ENCODE measurements around the gene PIGV. TPM values are rescaled to one million over a fixed set of nuclear protein-coding genes. Genes with fewer than 3 reads are reported as not detected.

PIGV gene
- total RNA-seq, 3 donors from 2014 or later = 8.4 to 11.2 (median 10.4) TPM

DNA sequence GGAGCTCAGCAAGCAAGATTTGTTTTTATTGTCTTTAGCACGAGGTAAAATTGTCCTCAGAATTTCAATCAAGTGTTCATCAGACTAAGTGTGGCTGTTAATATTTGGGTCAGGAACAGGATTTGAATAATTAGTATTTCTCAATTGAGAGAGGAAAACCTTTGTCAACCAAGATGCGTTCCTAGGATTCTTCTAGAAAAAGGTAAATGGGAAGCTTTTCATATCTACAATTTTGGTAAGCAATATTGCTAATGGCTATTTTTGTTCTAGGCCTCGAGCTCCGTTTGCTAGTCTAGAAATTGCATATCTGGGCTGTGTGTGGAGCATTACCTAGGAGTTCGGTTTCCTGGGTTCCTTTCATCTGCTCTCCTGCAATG is 4.1 kb upstream of the PIGV start:
- Mint-ChIP-seq H3K9me3 (no peaks in the 10 kb centered on the region), H3K36me3 (ENCODE audit: insufficient read depth) (peaks cover 26% of the 10 kb centered on the region), H3K27me3 (ENCODE audit: low read depth) (no peaks in the 10 kb centered on the region), H3K4me3 (no peak overlapping the region), H3K4me1 (ENCODE audit: low read depth) (peaks cover 65% of the 10 kb centered on the region)
- DNase-seq (no peak), ATAC-seq (no peak)

- peaks cover 21% of the 10 kb centered on the region for H3K36me3 Mint-ChIP-seq (ENCODE audit: insufficient read depth)
- peaks cover 68% of the 10 kb centered on the region for H3K4me1 Mint-ChIP-seq (ENCODE audit: low read depth)
- no peak overlapping the region for H3K4me3 Mint-ChIP-seq
- no peaks in the 10 kb centered on the region for H3K27me3 Mint-ChIP-seq (ENCODE audit: low read depth)
- no peaks in the 10 kb centered on the region for H3K9me3 Mint-ChIP-seq
- no peak for ATAC-seq
- no peak for DNase-seq
Measured at GRCh38 chr1:26784023-26784871, 3.5 kb upstream of the PIGV start.

- Mint-ChIP-seq H3K36me3 (ENCODE audit: insufficient read depth) (peaks cover 17% of the 10 kb centered on the region), H3K9me3 (no peaks in the 10 kb centered on the region), H3K4me3 (no peak overlapping the region), H3K4me1 (ENCODE audit: low read depth) (peaks cover 75% of the 10 kb centered on the region), H3K27me3 (ENCODE audit: low read depth) (no peaks in the 10 kb centered on the region)
- ATAC-seq (no peak), DNase-seq (no peak)
Measured at GRCh38 chr1:26784886-26785285, 2.9 kb upstream of the PIGV start.

DNA sequence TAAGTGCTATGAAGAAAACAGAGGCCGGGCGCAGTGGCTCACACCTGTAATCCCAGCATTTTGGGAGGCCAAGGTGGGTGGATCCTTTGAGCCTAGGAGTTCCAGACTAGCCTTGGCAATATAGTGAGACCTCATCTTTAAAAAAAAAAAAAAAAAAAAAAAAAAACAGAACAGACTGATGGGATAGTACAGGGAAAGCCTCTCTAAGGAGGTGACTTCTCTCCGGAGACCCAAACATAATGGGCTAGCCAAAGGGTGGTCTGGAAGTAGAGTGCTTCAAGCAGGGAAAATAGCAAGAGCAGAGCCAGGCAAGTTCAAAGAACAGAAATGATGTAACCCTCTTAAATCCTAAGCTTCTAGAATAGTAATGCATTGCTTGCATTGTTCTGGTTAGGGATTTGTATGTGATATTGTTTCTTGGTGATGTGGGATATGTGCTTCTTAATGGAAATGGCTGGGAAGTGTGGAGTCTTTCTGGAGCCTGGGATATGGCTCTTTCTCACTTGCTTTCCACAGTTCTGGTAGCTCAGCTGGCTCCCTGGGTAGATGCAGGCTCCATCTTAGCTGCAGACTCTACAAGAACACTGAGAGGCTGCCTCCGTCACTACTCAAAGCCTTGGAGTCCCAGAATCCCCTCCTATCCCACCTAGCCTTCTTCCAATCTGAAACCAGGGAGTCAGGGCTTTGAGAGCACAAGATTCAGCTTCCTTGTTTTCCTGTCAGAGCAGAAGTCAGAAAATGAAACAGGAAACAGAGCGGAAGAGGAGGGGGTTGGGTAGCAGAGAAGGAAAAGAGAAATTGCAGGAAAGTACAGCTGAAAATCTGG is 1.9 kb upstream of the PIGV start:
- Mint-ChIP-seq H3K4me1 (ENCODE audit: low read depth) (peaks cover 82% of the 10 kb centered on the region), H3K27me3 (ENCODE audit: low read depth) (no peaks in the 10 kb centered on the region), H3K36me3 (ENCODE audit: insufficient read depth) (peaks cover 17% of the 10 kb centered on the region), H3K4me3 (peak overlapping the region; percentile 99), H3K9me3 (no peaks in the 10 kb centered on the region)
- DNase-seq (no peak), ATAC-seq (no peak)

DNA sequence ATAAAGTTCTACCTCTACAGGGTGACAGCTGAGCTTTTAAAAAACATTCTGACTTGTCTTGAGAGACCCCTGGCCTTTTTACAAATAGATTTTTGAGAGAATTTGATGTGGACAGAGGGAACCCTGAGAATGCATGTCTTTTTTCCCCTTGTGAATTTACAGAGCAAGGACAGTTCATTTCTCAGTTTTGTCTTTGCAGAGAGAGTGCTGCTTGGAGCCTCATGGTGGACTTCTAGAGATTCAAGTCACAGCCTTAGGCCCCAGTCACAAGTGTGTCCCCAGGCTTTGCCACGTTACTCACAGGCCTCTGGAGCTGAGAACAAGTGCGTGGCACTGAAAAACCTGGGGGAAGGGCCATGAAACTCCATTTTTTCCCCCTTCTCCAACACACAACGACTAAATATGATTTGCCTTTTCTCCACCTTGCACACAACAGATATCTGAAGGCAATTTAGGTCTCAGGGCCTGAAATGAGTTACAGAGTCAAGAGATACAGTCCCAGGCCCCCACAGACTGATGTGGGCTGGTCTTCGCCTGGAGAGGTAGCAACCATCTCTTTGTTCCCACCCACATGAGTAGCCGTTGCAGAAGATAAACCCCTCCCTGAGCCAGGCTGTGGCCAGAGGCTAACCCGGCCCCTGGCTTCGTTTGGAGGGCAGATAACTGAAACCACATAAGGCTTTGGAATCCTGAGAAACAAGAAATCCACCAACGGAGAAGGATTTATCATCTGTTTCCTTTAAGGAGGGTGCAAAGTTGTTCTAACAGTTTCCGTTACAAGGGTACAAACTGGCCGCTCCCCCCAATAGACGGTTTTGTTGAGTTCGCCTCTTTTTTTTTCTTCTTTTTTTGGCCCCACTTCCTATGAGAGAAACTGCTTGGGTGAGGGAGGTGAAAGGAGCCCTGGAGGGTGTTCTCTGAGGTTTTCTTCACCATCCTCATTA is 1.0 kb upstream of the PIGV start:
- H3K9me3 Mint-ChIP-seq = no peaks in the 10 kb centered on the region
- peaks cover 15% of the 10 kb centered on the region for H3K36me3 Mint-ChIP-seq (ENCODE audit: insufficient read depth)
- DNase-seq = no peak
- no peak for ATAC-seq
- H3K4me3 Mint-ChIP-seq = peak overlapping the region; percentile 99
- no peaks in the 10 kb centered on the region for H3K27me3 Mint-ChIP-seq (ENCODE audit: low read depth)
- peaks cover 84% of the 10 kb centered on the region for H3K4me1 Mint-ChIP-seq (ENCODE audit: low read depth)

- Mint-ChIP-seq H3K36me3 (ENCODE audit: insufficient read depth) (peaks cover 11% of the 10 kb centered on the region), H3K4me3 (peak overlapping the region; percentile 99)
Measured at GRCh38 chr1:26787381-26787705, 407 bp upstream of the PIGV start.

DNA sequence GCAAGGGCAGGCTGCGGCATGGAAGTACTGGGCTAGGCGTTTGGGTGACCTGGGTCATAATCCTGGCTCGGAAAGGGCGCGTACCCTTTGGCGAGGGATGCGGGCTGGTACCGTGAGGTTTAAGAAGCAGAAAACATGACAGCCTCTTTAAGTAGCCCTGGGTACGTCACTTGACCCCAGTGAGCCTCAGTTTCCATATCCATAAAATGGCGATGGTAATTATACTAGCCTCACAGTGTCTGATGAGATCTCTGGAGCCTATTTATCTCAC is 700 bp downstream of the PIGV start:
- Mint-ChIP-seq H3K9me3 (no peaks in the 10 kb centered on the region), H3K27me3 (ENCODE audit: low read depth) (no peaks in the 10 kb centered on the region), H3K4me3 (peak overlapping the region; percentile 99), H3K36me3 (ENCODE audit: insufficient read depth) (peaks cover 11% of the 10 kb centered on the region), H3K4me1 (ENCODE audit: low read depth) (peaks cover 76% of the 10 kb centered on the region)
- DNase-seq = no peak
- no peak for ATAC-seq

More at GRCh38 chr1:26787381-26787705, 407 bp upstream of the PIGV start:
- ATAC-seq (peak; percentile 55 to 59), DNase-seq (peak; percentile 59)
- Mint-ChIP-seq H3K9me3 (no peaks in the 10 kb centered on the region), H3K4me1 (ENCODE audit: low read depth) (peaks cover 80% of the 10 kb centered on the region), H3K27me3 (ENCODE audit: low read depth) (no peaks in the 10 kb centered on the region)

DNA sequence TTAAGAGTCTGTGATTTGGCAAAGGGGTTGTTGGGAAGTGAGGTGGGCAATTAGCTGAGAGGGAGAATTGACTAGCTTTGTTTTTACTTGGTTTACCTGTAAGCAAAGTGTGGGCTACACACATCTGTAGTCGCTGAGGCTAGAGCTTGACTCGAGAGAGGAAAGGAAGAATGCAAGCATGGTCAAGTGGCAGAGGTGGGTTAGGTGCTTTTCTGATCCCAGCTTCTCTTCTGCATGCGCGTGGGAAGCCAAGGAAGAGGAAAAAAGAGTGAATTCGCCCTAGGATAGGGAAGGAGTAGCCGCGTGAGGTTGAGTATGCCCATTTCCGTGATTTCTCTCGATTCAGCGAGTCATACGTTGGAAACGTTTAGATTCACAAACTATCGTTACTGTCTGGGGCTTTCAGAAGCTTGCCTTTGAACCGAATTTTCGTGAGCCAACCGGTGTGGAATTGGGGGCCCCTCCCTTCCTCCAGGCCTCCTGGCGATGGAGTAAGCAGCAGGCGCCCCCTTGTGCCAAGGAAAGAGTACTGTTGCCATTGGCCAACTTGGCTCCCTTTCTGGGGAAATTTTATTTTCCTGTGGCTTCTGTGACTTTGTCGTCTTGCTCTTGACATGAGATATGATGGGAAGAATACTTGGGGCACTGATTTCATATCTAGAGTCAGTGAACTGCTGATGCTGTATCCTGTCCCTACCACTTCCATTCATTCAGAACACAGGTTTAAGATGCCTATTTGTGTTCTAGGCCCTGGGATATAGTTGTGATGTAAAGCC is 1.3 kb downstream of the PIGV start:
- Mint-ChIP-seq H3K27me3 (ENCODE audit: low read depth) (no peaks in the 10 kb centered on the region), H3K9me3 (no peaks in the 10 kb centered on the region), H3K4me3 (peak overlapping the region; percentile 99), H3K4me1 (ENCODE audit: low read depth) (peaks cover 72% of the 10 kb centered on the region), H3K36me3 (ENCODE audit: insufficient read depth) (peaks cover 13% of the 10 kb centered on the region)
- ATAC-seq (peak; percentile 30 to 37), DNase-seq (peak; percentile 86)

GRCh38 chr1:26789612-26789865 is 1.8 kb downstream of the PIGV start:
- Mint-ChIP-seq H3K27me3 (ENCODE audit: low read depth) (no peaks in the 10 kb centered on the region), H3K4me3 (peak overlapping the region; percentile 99), H3K9me3 (no peaks in the 10 kb centered on the region), H3K4me1 (ENCODE audit: low read depth) (peaks cover 68% of the 10 kb centered on the region), H3K36me3 (ENCODE audit: insufficient read depth) (peaks cover 19% of the 10 kb centered on the region)
- ATAC-seq (no peak), DNase-seq (no peak)

GRCh38 chr1:26789931-26790330 is 2.2 kb downstream of the PIGV start:
- H3K4me3 Mint-ChIP-seq = peak overlapping the region; percentile 99
- DNase-seq = no peak
- no peak for ATAC-seq
- H3K4me1 Mint-ChIP-seq (ENCODE audit: low read depth) = peaks cover 64% of the 10 kb centered on the region
- no peaks in the 10 kb centered on the region for H3K27me3 Mint-ChIP-seq (ENCODE audit: low read depth)
- peaks cover 22% of the 10 kb centered on the region for H3K36me3 Mint-ChIP-seq (ENCODE audit: insufficient read depth)
- H3K9me3 Mint-ChIP-seq = no peaks in the 10 kb centered on the region

GRCh38 chr1:26790551-26790953 is 2.8 kb downstream of the PIGV start:
- peaks cover 25% of the 10 kb centered on the region for H3K36me3 Mint-ChIP-seq (ENCODE audit: insufficient read depth)
- ATAC-seq (peak; percentile 24 to 30), DNase-seq (no peak)
- no peaks in the 10 kb centered on the region for H3K27me3 Mint-ChIP-seq (ENCODE audit: low read depth)
- H3K4me3 Mint-ChIP-seq = peak overlapping the region; percentile 99
- H3K4me1 Mint-ChIP-seq (ENCODE audit: low read depth) = peaks cover 58% of the 10 kb centered on the region
- H3K9me3 Mint-ChIP-seq = no peaks in the 10 kb centered on the region

DNA sequence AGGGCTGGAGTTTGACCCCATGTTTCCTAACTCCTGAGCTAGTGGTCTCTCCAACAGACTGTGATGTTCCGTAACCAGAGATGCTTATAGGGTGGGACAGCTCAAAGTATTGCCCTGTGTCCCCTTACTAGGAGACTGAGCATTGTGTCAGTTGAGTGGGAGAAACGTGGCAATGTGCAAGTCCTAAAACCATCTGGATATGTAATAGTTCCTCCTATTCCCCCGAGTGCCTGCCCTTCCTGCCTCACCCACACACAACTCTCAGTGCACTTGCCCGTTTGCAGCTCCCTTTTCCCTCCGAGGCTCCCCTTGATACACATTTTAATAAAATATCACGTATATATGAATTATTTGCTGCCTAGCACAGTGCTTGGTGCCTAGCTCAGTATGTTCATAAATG is 3.4 kb downstream of the PIGV start:
- H3K4me1 Mint-ChIP-seq (ENCODE audit: low read depth) = peaks cover 52% of the 10 kb centered on the region
- no peaks in the 10 kb centered on the region for H3K27me3 Mint-ChIP-seq (ENCODE audit: low read depth)
- H3K36me3 Mint-ChIP-seq (ENCODE audit: insufficient read depth) = peaks cover 25% of the 10 kb centered on the region
- DNase-seq = no peak
- peak overlapping the region; percentile 99 for H3K4me3 Mint-ChIP-seq
- no peak for ATAC-seq
- no peaks in the 10 kb centered on the region for H3K9me3 Mint-ChIP-seq

GRCh38 chr1:26791626-26792025 is 3.9 kb downstream of the PIGV start:
- H3K4me3 Mint-ChIP-seq = no peak overlapping the region
- peaks cover 25% of the 10 kb centered on the region for H3K36me3 Mint-ChIP-seq (ENCODE audit: insufficient read depth)
- no peaks in the 10 kb centered on the region for H3K9me3 Mint-ChIP-seq
- peaks cover 47% of the 10 kb centered on the region for H3K4me1 Mint-ChIP-seq (ENCODE audit: low read depth)
- no peaks in the 10 kb centered on the region for H3K27me3 Mint-ChIP-seq (ENCODE audit: low read depth)
- ATAC-seq = no peak
- no peak for DNase-seq

GRCh38 chr1:26792924-26793323 is 5.2 kb downstream of the PIGV start:
- H3K4me1 Mint-ChIP-seq (ENCODE audit: low read depth) = peaks cover 38% of the 10 kb centered on the region
- no peaks in the 10 kb centered on the region for H3K9me3 Mint-ChIP-seq
- H3K36me3 Mint-ChIP-seq (ENCODE audit: insufficient read depth) = peaks cover 25% of the 10 kb centered on the region
- no peak overlapping the region for H3K4me3 Mint-ChIP-seq
- DNase-seq (no peak), ATAC-seq (no peak)
- no peaks in the 10 kb centered on the region for H3K27me3 Mint-ChIP-seq (ENCODE audit: low read depth)
